Measurements from ENCODE around the gene ARHGAP10.

Gene ARHGAP10

DNA sequence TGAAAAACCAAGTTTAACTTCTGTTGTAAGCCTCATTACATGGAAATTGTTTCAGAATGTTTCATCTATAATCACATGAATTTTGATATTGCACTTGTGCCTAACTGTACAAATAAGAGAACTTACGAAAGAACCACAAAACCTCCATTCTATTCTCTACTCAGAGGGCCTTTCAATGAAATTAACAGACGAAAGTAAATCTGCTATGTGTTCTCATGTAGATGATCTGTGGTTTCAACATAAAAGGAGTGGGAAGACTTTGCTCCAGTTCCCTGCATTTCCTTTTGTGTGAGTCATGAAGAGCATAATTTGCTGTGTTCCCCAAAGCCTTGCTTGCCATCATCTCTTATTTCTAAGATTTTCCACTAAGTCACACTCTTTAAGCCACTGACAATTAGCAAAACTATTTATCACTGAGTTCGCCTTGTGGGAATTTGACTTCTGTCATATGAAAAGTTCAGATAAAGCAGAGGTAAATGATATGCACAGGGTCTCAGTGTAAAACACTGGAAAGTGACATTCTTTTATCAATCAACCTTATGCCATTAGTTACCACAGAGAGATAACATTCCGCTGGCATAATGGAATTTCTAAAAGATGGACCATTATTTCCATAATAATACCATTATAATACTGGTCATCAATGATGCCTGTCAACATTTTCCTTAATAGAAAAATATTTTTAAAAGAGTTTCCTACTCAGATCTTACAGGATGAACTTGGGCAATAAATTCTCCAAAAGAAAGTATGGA lies 380.5 kb downstream of the ARHGAP10 start:
- no CpG with 5 or more reads among the region's 4 CpGs for WGBS (ENCODE audit: insufficient coverage, insufficient read length)
- Histone ChIP-seq H3K9me3 (ENCODE audit: control insufficient read depth, insufficient read depth, low read length) (no peaks in the 10 kb centered on the region), H3K27me3 (ENCODE audit: control insufficient read depth, insufficient read depth, low read length) (no peaks in the 10 kb centered on the region), H3K27ac (ENCODE audit: low read length) (no peak overlapping the region), H3K4me1 (ENCODE audit: control insufficient read depth, insufficient read depth, low read length) (peaks cover 2% of the 10 kb centered on the region; the same call in 1 of the 2 replicates), H3K4me3 (ENCODE audit: low read length) (no peak overlapping the region), H3K36me3 (ENCODE audit: control insufficient read depth, insufficient read depth, low read length) (no peaks in the 10 kb centered on the region)
- DNase-seq (ENCODE audit: low read depth, low spot score) = no peak

- H3K36me3 ChIP-seq (ENCODE audit: control insufficient read depth, insufficient read depth, low read length) = no peaks in the 10 kb centered on the region
- no peaks in the 10 kb centered on the region for H3K27me3 ChIP-seq (ENCODE audit: control insufficient read depth, insufficient read depth, low read length)
- peaks cover 2% of the 10 kb centered on the region; the same call in 1 of the 2 replicates for H3K4me1 ChIP-seq (ENCODE audit: control insufficient read depth, insufficient read depth, low read length)
- H3K4me3 ChIP-seq (ENCODE audit: low read length) = no peak overlapping the region
- DNase-seq (ENCODE audit: low read depth, low spot score) = no peak
- H3K27ac ChIP-seq (ENCODE audit: low read length) = no peak overlapping the region
- no peaks in the 10 kb centered on the region for H3K9me3 ChIP-seq (ENCODE audit: control insufficient read depth, insufficient read depth, low read length)
Measured at GRCh38 chr4:148114436-148114835, 382.5 kb downstream of the ARHGAP10 start.

GRCh38 chr4:148116264-148116663 lies 384.4 kb downstream of the ARHGAP10 start:
- Histone ChIP-seq H3K4me3 (ENCODE audit: low read length) (no peak overlapping the region), H3K36me3 (ENCODE audit: control insufficient read depth, insufficient read depth, low read length) (no peaks in the 10 kb centered on the region), H3K4me1 (ENCODE audit: control insufficient read depth, insufficient read depth, low read length) (peaks cover 2% of the 10 kb centered on the region; the same call in 1 of the 2 replicates), H3K27me3 (ENCODE audit: control insufficient read depth, insufficient read depth, low read length) (no peaks in the 10 kb centered on the region), H3K9me3 (ENCODE audit: control insufficient read depth, insufficient read depth, low read length) (no peaks in the 10 kb centered on the region), H3K27ac (ENCODE audit: low read length) (no peak overlapping the region)
- WGBS (ENCODE audit: insufficient coverage, insufficient read length) = no CpG with 5 or more reads among the region's 2 CpGs
- DNase-seq (ENCODE audit: low read depth, low spot score) = no peak

DNA sequence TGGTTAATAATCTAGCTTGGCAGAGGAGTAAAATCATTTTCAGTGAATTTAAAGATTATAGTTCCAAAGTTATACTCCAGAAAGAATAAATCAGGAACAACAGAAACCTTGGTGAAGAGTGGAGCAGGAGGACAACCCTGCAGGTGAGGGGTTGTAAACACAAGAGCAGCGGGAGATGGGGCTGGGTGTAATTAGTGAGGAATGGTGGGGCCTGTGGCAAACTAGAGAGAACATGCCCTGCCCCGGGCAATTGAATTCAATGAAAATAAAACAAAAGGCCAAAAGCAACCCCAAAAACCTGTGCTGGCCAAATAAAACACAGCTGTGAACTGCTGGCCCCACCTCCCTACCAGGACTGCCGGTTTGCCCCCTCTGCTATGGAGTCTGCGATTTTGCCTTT lies 385.1 kb downstream of the ARHGAP10 start:
- Histone ChIP-seq H3K4me3 (ENCODE audit: low read length) (no peak overlapping the region), H3K9me3 (ENCODE audit: control insufficient read depth, insufficient read depth, low read length) (no peaks in the 10 kb centered on the region), H3K4me1 (ENCODE audit: control insufficient read depth, insufficient read depth, low read length) (peaks cover 2% of the 10 kb centered on the region; the same call in 1 of the 2 replicates), H3K27ac (ENCODE audit: low read length) (no peak overlapping the region), H3K36me3 (ENCODE audit: control insufficient read depth, insufficient read depth, low read length) (no peaks in the 10 kb centered on the region), H3K27me3 (ENCODE audit: control insufficient read depth, insufficient read depth, low read length) (no peaks in the 10 kb centered on the region)
- WGBS (ENCODE audit: insufficient coverage, insufficient read length) = no CpG with 5 or more reads among the region's 4 CpGs
- no peak for DNase-seq (ENCODE audit: low read depth, low spot score)

DNA sequence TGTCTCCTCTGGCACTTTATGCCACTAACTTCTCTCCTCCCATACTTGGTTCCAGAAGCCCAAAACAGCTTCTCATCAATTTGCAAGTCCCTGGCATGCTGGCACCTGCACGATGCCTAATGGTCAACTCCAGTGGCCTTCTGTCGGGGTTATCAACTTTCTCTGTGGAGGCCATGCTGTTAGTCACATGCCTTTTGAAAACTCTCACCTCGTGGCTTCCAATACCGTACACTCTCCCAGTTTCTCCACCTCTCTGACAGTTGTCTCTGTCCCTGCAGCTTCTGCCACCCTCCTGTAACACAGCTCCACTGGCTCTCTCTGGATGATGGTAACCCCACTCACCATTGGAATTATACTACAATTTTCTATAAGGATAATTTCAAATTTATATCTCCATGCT lies 386.3 kb downstream of the ARHGAP10 start:
- no peak for DNase-seq (ENCODE audit: low read depth, low spot score)
- no peaks in the 10 kb centered on the region for H3K36me3 ChIP-seq (ENCODE audit: control insufficient read depth, insufficient read depth, low read length)
- no peaks in the 10 kb centered on the region; the same call in 1 of the 2 replicates for H3K9me3 ChIP-seq (ENCODE audit: control insufficient read depth, insufficient read depth, low read length)
- H3K27me3 ChIP-seq (ENCODE audit: control insufficient read depth, insufficient read depth, low read length) = no peaks in the 10 kb centered on the region
- H3K27ac ChIP-seq (ENCODE audit: low read length) = no peak overlapping the region
- no peak overlapping the region for H3K4me3 ChIP-seq (ENCODE audit: low read length)
- WGBS (ENCODE audit: insufficient coverage, insufficient read length) = no CpG with 5 or more reads among the region's 4 CpGs
- peaks cover 2% of the 10 kb centered on the region; the same call in 1 of the 2 replicates for H3K4me1 ChIP-seq (ENCODE audit: control insufficient read depth, insufficient read depth, low read length)

GRCh38 chr4:148118633-148119032 lies 386.7 kb downstream of the ARHGAP10 start:
- Histone ChIP-seq H3K9me3 (ENCODE audit: control insufficient read depth, insufficient read depth, low read length) (no peaks in the 10 kb centered on the region; the same call in 1 of the 2 replicates), H3K4me3 (ENCODE audit: low read length) (no peak overlapping the region), H3K36me3 (ENCODE audit: control insufficient read depth, insufficient read depth, low read length) (no peaks in the 10 kb centered on the region), H3K27ac (ENCODE audit: low read length) (no peak overlapping the region), H3K4me1 (ENCODE audit: control insufficient read depth, insufficient read depth, low read length) (peaks cover 2% of the 10 kb centered on the region; the same call in 1 of the 2 replicates), H3K27me3 (ENCODE audit: control insufficient read depth, insufficient read depth, low read length) (no peaks in the 10 kb centered on the region)
- no peak for DNase-seq (ENCODE audit: low read depth, low spot score)
- WGBS (ENCODE audit: insufficient coverage, insufficient read length) = no CpG with 5 or more reads among the region's 3 CpGs

GRCh38 chr4:148120216-148120615 lies 388.3 kb downstream of the ARHGAP10 start:
- H3K4me1 ChIP-seq (ENCODE audit: control insufficient read depth, insufficient read depth, low read length) = no peaks in the 10 kb centered on the region
- no peaks in the 10 kb centered on the region for H3K27me3 ChIP-seq (ENCODE audit: control insufficient read depth, insufficient read depth, low read length)
- DNase-seq (ENCODE audit: low read depth, low spot score) = no peak
- no peaks in the 10 kb centered on the region; the same call in 1 of the 2 replicates for H3K9me3 ChIP-seq (ENCODE audit: control insufficient read depth, insufficient read depth, low read length)
- H3K36me3 ChIP-seq (ENCODE audit: control insufficient read depth, insufficient read depth, low read length) = no peaks in the 10 kb centered on the region
- WGBS (ENCODE audit: insufficient coverage, insufficient read length) = no CpG with 5 or more reads among the region's 3 CpGs
- H3K27ac ChIP-seq (ENCODE audit: low read length) = no peak overlapping the region
- H3K4me3 ChIP-seq (ENCODE audit: low read length) = no peak overlapping the region
